ENCODE results near the gene ZNF829.

DNA sequence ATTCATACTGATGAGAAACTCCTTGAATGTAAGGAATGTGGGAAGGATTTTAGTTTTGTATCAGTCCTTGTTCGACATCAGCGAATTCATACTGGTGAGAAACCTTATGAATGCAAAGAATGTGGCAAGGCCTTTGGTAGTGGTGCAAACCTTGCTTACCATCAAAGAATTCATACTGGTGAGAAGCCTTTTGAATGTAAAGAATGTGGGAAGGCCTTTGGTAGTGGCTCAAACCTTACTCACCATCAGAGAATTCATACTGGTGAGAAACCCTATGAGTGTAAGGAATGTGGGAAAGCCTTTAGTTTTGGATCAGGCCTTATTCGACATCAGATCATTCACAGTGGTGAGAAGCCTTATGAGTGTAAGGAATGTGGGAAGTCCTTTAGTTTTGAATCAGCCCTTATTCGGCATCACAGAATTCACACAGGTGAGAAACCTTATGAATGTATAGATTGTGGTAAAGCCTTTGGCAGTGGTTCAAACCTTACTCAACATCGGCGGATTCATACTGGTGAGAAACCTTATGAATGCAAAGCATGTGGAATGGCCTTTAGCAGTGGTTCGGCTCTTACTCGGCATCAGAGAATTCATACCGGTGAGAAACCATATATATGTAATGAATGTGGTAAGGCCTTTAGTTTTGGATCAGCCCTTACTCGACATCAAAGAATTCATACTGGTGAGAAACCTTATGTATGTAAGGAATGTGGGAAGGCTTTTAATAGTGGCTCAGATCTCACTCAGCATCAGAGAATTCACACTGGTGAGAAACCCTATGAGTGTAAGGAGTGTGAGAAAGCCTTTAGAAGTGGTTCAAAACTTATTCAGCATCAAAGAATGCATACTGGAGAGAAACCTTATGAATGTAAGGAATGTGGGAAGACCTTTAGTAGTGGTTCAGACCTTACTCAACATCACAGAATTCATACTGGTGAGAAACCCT, 38.8 kb downstream of the ZNF829 start:
- TF ChIP-seq, protein P1, sequence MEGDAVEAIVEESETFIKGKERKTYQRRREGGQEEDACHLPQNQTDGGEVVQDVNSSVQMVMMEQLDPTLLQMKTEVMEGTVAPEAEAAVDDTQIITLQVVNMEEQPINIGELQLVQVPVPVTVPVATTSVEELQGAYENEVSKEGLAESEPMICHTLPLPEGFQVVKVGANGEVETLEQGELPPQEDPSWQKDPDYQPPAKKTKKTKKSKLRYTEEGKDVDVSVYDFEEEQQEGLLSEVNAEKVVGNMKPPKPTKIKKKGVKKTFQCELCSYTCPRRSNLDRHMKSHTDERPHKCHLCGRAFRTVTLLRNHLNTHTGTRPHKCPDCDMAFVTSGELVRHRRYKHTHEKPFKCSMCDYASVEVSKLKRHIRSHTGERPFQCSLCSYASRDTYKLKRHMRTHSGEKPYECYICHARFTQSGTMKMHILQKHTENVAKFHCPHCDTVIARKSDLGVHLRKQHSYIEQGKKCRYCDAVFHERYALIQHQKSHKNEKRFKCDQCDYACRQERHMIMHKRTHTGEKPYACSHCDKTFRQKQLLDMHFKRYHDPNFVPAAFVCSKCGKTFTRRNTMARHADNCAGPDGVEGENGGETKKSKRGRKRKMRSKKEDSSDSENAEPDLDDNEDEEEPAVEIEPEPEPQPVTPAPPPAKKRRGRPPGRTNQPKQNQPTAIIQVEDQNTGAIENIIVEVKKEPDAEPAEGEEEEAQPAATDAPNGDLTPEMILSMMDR (IDR thresholded peaks at IDR 0.05), result no peak
- TF ChIP-seq POLR2A (IDR thresholded peaks at IDR 0.05) (no peak), POLR2AphosphoS5 (IDR thresholded peaks at IDR 0.05) (no peak)
